Measurements from ENCODE around the gene SLC7A4. TPM values are rescaled to one million over a fixed set of nuclear protein-coding genes. Genes with fewer than 3 reads are reported as not detected.

SLC7A4 gene
- total RNA-seq, 1 donor from 2014 or later: 0.22 TPM

GRCh38 chr22:20979940-20980453 lies 52.4 kb downstream of the SLC7A4 start:
- peaks cover 10% of the 10 kb centered on the region for H3K9me3 Mint-ChIP-seq (ENCODE audit: low read depth)
- H3K27ac Mint-ChIP-seq (ENCODE audit: unreplicated experiment): no peak overlapping the region
- peaks cover 35% of the 10 kb centered on the region for H3K4me1 Mint-ChIP-seq (ENCODE audit: low read depth)
- H3K36me3 Mint-ChIP-seq (ENCODE audit: low read depth): peaks cover 3% of the 10 kb centered on the region
- DNase-seq (ENCODE audit: low spot score): peak; percentile 87
- H3K4me3 Mint-ChIP-seq (ENCODE audit: unreplicated experiment): no peak overlapping the region
- TF ChIP-seq CTCF (IDR thresholded peaks at IDR 0.05): no peak
- peaks cover 2% of the 10 kb centered on the region for H3K27me3 Mint-ChIP-seq (ENCODE audit: low read depth)

GRCh38 chr22:20979243-20979809 lies 53.0 kb downstream of the SLC7A4 start:
- TF ChIP-seq CTCF (IDR thresholded peaks at IDR 0.05): no peak
- Mint-ChIP-seq H3K9me3 (ENCODE audit: low read depth) (peaks cover 10% of the 10 kb centered on the region), H3K36me3 (ENCODE audit: low read depth) (peaks cover 3% of the 10 kb centered on the region), H3K4me3 (ENCODE audit: unreplicated experiment) (peak overlapping the region; percentile 56), H3K27me3 (ENCODE audit: low read depth) (peaks cover 2% of the 10 kb centered on the region), H3K27ac (ENCODE audit: unreplicated experiment) (peak overlapping the region; percentile 14), H3K4me1 (ENCODE audit: low read depth) (peaks cover 35% of the 10 kb centered on the region)
- DNase-seq (ENCODE audit: low spot score): peak; percentile 79

Small RNAs within 50 kb of the gene (microRNA-seq; reads per million reads assigned to microRNA genes)
- gene MIR649 (ENCODE audit: borderline number of aligned reads): not detected

Other genes with a start within 250 kb of the SLC7A4 start
- 68.3 to 87.9 TPM (median 72.3 TPM) in 3 replicates for gene PI4KA, start 173.8 kb downstream of the SLC7A4 start, total RNA-seq
- 25.3 to 26.3 TPM (median 25.8 TPM) in 3 replicates for gene SNAP29, start 173.6 kb downstream of the SLC7A4 start, total RNA-seq
- gene CRKL, start 115.2 kb downstream of the SLC7A4 start, total RNA-seq: 45.3 to 49.2 TPM (median 46.3 TPM) in 3 replicates
- gene AIFM3, start 65.3 kb downstream of the SLC7A4 start, total RNA-seq: 0.47 TPM in 1 of 3 replicates, not detected in the others
- gene LZTR1, start 50.3 kb downstream of the SLC7A4 start, total RNA-seq: 86.4 to 103 TPM (median 87.0 TPM) in 3 replicates
- gene THAP7, start 30.4 kb downstream of the SLC7A4 start, total RNA-seq: 15.7 to 22.5 TPM (median 17.2 TPM) in 3 replicates
- gene P2RX6, start 17.4 kb downstream of the SLC7A4 start, total RNA-seq: 2.1 to 4.9 TPM (median 2.2 TPM) in 3 replicates
- gene LRRC74B, start 13.4 kb upstream of the SLC7A4 start, total RNA-seq: not detected in 3 replicates